Femur (tissue), 1 donor: Measurements from ENCODE around the gene NAIF1.
"Not testable (repeated sequence)": the region's sequence is repeated elsewhere in the genome, so short reads cannot be mapped to it uniquely, and the experiment has no call there.

Source experiments
- DNase-seq: peaks from one replicate; pipeline ENCODE4 v3.0.0-alpha.2; 2017

Gene NAIF1

GRCh38 chr9:128025736-128026135 is 41.4 kb downstream of the NAIF1 start:
- DNase-seq: no peak

- DNase-seq: no peak
Measured at GRCh38 chr9:128024761-128025308, 42.3 kb downstream of the NAIF1 start.

GRCh38 chr9:128023671-128024070 is 43.4 kb downstream of the NAIF1 start:
- DNase-seq: not testable (repeated sequence)

- DNase-seq: no peak
Measured at GRCh38 chr9:128022886-128023285, 44.2 kb downstream of the NAIF1 start.

- DNase-seq: no peak
Measured at GRCh38 chr9:128021098-128021497, 46.0 kb downstream of the NAIF1 start.

- no peak for DNase-seq
Measured at GRCh38 chr9:128020692-128021091, 46.4 kb downstream of the NAIF1 start.

- DNase-seq: no peak
Measured at GRCh38 chr9:128015696-128016095, 51.4 kb downstream of the NAIF1 start.
